Raji (cell line): ENCODE measurements around the gene TBKBP1.

ENCODE experiments used
- POLR2A ChIP-seq: IDR thresholded peaks from 2 replicates; pipeline ENCODE4 v1.6.1; 2011; ENCODE audit warnings: low read depth, low read length, control low read depth; ENCODE audit not compliant: insufficient read depth

The TBKBP1 gene

GRCh38 chr17:47742319-47743181, 48.6 kb downstream of the TBKBP1 start:
- no peak for TF ChIP-seq POLR2A

DNA sequence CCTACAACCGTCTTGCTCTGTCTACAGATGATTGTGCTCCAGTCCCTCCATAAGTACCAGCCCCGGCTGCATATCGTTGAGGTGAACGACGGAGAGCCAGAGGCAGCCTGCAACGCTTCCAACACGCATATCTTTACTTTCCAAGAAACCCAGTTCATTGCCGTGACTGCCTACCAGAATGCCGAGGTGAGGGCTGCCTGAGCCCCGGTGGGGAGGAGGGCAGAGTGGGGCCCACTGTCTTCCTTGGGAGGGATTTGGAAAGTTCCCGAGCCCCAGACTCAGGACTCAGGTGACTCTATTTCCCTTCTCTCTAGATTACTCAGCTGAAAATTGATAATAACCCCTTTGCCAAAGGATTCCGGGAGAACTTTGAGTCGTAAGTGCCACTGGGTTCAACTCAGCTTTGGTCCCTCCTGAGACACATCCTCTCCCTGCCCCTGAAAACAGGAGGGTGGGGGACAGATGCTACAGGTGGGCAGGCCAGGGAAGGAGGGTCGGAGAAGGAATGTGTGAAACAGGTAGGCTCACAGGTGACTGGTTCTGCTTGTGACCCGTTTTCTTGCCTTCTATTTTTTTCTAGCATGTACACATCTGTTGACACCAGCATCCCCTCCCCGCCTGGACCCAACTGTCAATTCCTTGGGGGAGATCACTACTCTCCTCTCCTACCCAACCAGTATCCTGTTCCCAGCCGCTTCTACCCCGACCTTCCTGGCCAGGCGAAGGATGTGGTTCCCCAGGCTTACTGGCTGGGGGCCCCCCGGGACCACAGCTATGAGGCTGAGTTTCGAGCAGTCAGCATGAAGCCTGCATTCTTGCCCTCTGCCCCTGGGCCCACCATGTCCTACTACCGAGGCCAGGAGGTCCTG, 50.4 kb downstream of the TBKBP1 start:
- no peak for TF ChIP-seq POLR2A

DNA sequence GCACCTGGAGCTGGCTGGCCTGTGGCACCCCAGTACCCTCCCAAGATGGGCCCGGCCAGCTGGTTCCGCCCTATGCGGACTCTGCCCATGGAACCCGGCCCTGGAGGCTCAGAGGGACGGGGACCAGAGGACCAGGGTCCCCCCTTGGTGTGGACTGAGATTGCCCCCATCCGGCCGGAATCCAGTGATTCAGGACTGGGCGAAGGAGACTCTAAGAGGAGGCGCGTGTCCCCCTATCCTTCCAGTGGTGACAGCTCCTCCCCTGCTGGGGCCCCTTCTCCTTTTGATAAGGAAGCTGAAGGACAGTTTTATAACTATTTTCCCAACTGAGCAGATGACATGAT, 51.0 kb downstream of the TBKBP1 start:
- TF ChIP-seq POLR2A, result no peak

DNA sequence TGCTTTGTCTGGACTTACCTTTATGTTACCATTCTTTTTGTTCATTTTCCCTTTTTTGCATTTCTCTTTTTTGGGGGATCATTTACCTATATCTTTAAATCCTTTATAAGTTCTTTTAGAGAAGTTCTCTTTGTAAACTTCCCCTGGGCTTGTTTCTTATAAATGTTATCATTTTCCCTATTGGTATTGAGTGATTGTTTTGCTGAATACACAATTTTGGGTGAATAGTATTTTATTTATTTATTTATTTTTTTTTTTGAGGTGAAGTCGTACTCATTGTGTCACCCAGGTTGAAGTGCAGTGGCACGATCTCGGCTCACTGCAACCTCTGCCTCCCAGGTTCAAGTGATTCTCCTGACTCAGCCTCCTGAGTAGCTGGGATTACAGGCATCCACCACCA, 57.5 kb downstream of the TBKBP1 start:
- TF ChIP-seq POLR2A, result no peak

DNA sequence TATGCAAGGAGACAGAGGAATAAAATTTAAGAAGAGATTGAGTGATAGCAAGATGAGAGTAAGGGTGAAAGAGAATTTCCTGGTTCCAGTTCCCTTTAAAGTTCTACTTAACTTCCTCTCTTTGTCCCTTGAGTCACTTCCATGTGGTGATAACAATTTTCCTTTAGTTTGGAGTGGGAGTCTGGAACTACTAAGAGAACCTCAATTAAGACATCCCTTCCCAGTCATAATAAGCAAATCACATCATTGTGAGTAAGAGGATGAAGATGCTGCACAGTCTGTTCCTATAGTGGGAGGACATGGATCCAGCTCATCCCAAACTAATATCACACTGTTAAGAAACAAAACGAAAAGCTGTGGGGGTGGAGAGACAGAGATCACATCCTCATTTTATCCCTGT, 63.4 kb downstream of the TBKBP1 start:
- TF ChIP-seq POLR2A, result no peak

DNA sequence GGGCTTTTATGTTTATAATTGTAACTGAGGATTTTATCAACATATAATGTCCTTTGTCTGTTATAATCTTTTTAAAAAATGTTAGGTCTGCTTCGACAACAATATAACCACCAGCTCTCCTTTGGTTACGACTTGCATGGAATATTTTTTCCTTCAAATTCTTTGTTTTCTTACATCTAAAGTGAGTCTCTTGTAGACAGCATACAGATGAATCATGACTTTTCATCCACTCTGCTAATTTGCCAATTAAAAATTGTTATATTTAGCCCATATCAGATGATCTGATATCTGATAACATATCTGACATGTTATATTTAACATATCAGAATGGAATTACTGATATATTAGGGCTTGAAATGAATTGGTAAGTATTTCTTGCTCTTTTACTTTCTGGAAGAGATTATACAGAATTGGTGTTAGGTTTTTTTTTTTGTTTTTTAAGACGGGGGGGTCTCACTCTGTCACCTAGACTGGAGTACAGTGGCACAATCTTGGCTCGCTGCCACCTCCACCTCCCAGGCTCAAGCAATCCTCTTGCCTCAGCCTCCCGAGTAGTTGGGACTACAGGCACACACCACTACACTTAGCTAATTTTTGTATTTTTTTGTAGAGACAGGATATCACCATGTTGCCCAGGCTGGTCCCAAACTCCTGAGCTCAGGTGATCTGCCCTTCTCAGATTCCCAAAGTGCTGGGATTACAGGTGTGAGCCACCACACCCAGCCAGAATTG, 66.6 kb downstream of the TBKBP1 start:
- TF ChIP-seq POLR2A, result no peak
